Thyroid gland (tissue), 4 donors: ENCODE results near the gene KDR. TPM values are rescaled to one million over a fixed set of nuclear protein-coding genes. Genes with fewer than 3 reads are reported as not detected.

Experiments
- DNase-seq, 2 donors: peaks; one replicate each; pipeline ENCODE4 v3.0.0-alpha.2; 2019
- H3K27ac ChIP-seq, 3 donors: fragments of 200-600 bp; sonication (generic); 1 replicate in 2 of 3; 2 replicates in 1 of 3; pipeline ENCODE4 v1.5.1; 2016 to 2019; ENCODE audit warnings: mild to moderate bottlenecking in 1 of 3, moderate library complexity in 1 of 3
- H3K27me3 ChIP-seq: fragments of 200-600 bp; sonication (generic); one replicate; pipeline ENCODE4 v1.5.1; 2019
- H3K36me3 ChIP-seq, 2 donors: fragments of 200-600 bp; sonication (generic); one replicate each; pipeline ENCODE4 v1.5.1; 2016 to 2019
- H3K4me1 ChIP-seq, 2 donors: fragments of 200-600 bp; sonication (generic); one replicate each; pipeline ENCODE4 v1.5.1; 2017 to 2019
- H3K4me3 ChIP-seq, 3 donors: fragments of 200-600 bp; sonication (generic); replicated peaks in 1 of 3; 1 replicate in 2 of 3; 2 replicates in 1 of 3; pipeline ENCODE4 v1.5.1; 2016; ENCODE audit warnings: mild to moderate bottlenecking in 1 of 3
- H3K9me3 ChIP-seq: fragments of 200-600 bp; sonication (generic); one replicate; pipeline ENCODE4 v1.5.1; 2017
- CTCF ChIP-seq, 6 experiments: fragments of 200-600 bp in 3 of 6; fragments of 450-650 bp in 3 of 6; sonication (generic) in 3 of 6; IDR thresholded peaks; one replicate each; pipeline ENCODE4 v1.5.1; 2016 to 2019; ENCODE audit warnings: antibody characterized with exemption in 6 of 6, mild to moderate bottlenecking in 2 of 6, inconsistent platforms in 1 of 6, moderate library complexity in 1 of 6
- POLR2A ChIP-seq, 2 donors: fragments of 450-650 bp; IDR thresholded peaks; one replicate each; pipeline ENCODE4 v1.6.1; 2017; ENCODE audit warnings: antibody characterized with exemption in 2 of 2, mild to moderate bottlenecking in 2 of 2, moderate library complexity in 1 of 2
- WGBS, 2 donors: methylation state at CpG; one replicate each; pipeline ENCODE4 v1.1.5; 2017; 5-methylcytosine and 5-hydroxymethylcytosine counted together
- intact Hi-C: fragments of 100-400 bp; cut with DNase I; formaldehyde crosslinking; loops from one replicate; pipeline ENCODE4 v1.15.1; 2023
- total RNA-seq, 4 donors: library from RNA; depleted of rRNA; stranded (reverse); fragments of >200 nt; gene quantifications; one replicate each; pipeline ENCODE4 v1.2.3, GENCODE V29; 2016

KDR gene
- total RNA-seq, 4 donors from 2014 or later = 62.5 to 153 (median 96.8) TPM

GRCh38 chr4:55071951-55072350 is 53.4 kb downstream of the KDR start:
- DNase-seq = no peak
- Histone ChIP-seq H3K27me3 (no peaks in the 10 kb centered on the region), H3K4me3 (no peak overlapping the region), H3K4me1 (no peaks in the 10 kb centered on the region), H3K27ac (no peak overlapping the region), H3K36me3 (no peaks in the 10 kb centered on the region), H3K9me3 (no peaks in the 10 kb centered on the region)
- intact Hi-C loops = no loop called here
- WGBS, 2 donors = 82 to 89% methylated on average over 1 of the region's 1 CpG
- no peak for TF ChIP-seq CTCF (IDR thresholded peaks at IDR 0.05)
- TF ChIP-seq POLR2A (IDR thresholded peaks at IDR 0.05) = no peak

DNA sequence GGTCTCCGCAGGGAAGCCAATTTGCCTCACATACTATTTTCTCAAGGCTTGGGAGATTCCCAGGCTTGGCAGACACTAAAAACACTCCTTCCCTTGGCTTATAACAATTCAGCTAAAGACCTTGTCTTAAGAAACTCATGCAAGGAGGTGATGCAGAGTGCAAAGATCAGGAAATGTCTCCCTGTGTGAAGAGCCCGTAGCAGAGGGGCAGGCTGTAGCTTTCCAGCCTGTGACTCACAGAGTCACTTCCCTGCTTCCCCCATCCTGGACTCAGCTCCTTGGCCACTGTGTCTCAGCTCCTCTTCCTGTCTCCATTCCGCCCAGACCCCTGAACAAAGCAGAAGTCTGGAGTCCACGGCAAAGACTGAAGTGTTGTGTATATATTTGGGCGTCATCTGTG is 56.1 kb downstream of the KDR start:
- H3K36me3 ChIP-seq = no peaks in the 10 kb centered on the region
- no peaks in the 10 kb centered on the region for H3K9me3 ChIP-seq
- H3K4me1 ChIP-seq = no peaks in the 10 kb centered on the region
- H3K4me3 ChIP-seq = no peak overlapping the region
- no peak for TF ChIP-seq POLR2A (IDR thresholded peaks at IDR 0.05)
- no peak for TF ChIP-seq CTCF (IDR thresholded peaks at IDR 0.05)
- no peaks in the 10 kb centered on the region for H3K27me3 ChIP-seq
- no peak for DNase-seq
- WGBS, 2 donors = 76 to 79% methylated on average over 5 of the region's 5 CpGs
- intact Hi-C loops = no loop called here
- peak overlapping the region in 2 of 3 donors; percentile 26 to 37 for H3K27ac ChIP-seq

GRCh38 chr4:55068522-55068921 is 56.9 kb downstream of the KDR start:
- H3K4me1 ChIP-seq = no peaks in the 10 kb centered on the region
- no peaks in the 10 kb centered on the region for H3K9me3 ChIP-seq
- 58 to 67% methylated on average over 7 of the region's 7 CpGs for WGBS, 2 donors
- no peaks in the 10 kb centered on the region for H3K36me3 ChIP-seq
- intact Hi-C loops = no loop called here
- no peak overlapping the region for H3K4me3 ChIP-seq
- H3K27ac ChIP-seq = peak overlapping the region in 2 of 3 donors; percentile 12 to 37
- H3K27me3 ChIP-seq = no peaks in the 10 kb centered on the region
- TF ChIP-seq POLR2A (IDR thresholded peaks at IDR 0.05) = no peak
- no peak for TF ChIP-seq CTCF (IDR thresholded peaks at IDR 0.05)
- no peak for DNase-seq

DNA sequence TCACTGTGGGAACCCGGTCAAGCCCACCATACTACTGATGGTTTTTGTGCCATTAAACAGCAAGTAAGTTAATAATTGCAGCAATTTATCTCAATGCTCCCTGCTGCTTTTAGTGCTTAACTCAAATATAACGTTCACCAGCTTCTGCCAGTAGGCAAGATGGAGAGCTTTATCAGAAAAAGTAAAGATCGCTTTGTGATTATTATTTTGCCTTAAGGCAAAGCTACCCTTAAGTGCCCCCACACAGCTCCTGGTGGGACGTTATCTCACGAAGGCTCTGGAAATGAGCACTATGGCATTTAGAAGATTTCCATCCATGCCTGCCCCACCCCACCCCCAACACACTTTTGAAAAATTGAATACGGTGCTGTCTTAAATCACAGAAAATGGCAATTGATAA is 59.4 kb downstream of the KDR start:
- H3K27me3 ChIP-seq = no peaks in the 10 kb centered on the region
- H3K9me3 ChIP-seq = no peaks in the 10 kb centered on the region
- TF ChIP-seq POLR2A (IDR thresholded peaks at IDR 0.05) (no peak), CTCF (IDR thresholded peaks at IDR 0.05) (no peak)
- H3K27ac ChIP-seq = no peak overlapping the region
- no peak overlapping the region for H3K4me3 ChIP-seq
- DNase-seq = no peak
- H3K4me1 ChIP-seq = no peaks in the 10 kb centered on the region
- intact Hi-C loops = no loop called here
- 77 to 91% methylated on average over 6 of the region's 6 CpGs for WGBS, 2 donors
- no peaks in the 10 kb centered on the region for H3K36me3 ChIP-seq

DNA sequence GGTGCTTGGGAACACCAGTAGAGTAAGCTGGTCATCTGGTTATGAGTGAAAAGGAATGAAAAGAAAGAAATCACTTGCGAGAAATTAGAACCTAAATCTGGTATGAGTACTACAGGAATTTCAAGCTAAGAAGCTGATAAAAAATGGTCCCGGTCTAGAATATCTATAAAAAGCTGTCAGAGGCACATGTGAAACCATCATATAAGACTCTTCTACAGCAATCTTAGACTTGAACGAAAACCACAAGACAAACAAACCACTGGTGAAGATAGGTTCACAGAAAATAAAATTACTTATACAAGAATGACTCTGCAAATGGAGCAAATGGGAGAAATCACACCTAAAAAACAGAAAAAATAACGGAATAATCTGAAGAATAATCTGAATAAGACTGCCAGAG is 69.9 kb downstream of the KDR start:
- Histone ChIP-seq H3K27me3 (no peaks in the 10 kb centered on the region), H3K36me3 (no peaks in the 10 kb centered on the region), H3K4me3 (no peak overlapping the region), H3K27ac (no peak overlapping the region), H3K9me3 (no peaks in the 10 kb centered on the region), H3K4me1 (no peaks in the 10 kb centered on the region)
- no peak for DNase-seq
- 86 to 90% methylated on average over 4 of the region's 4 CpGs for WGBS, 2 donors
- TF ChIP-seq POLR2A (IDR thresholded peaks at IDR 0.05) (no peak), CTCF (IDR thresholded peaks at IDR 0.05) (no peak)
- intact Hi-C loops = no loop called here
